Hepatocyte (in vitro differentiated cells): ENCODE measurements around the gene KCNB1.

Experiments
- EZH2 ChIP-seq: fragments of 200-600 bp; sonication (generic); IDR thresholded peaks from 2 replicates; pipeline ENCODE4 v1.6.1; 2016; ENCODE audit warnings: antibody characterized with exemption, mild to moderate bottlenecking, borderline replicate concordance
- TF ChIP-seq, protein P1 (sequence below): fragments of 200-600 bp; sonication (generic); IDR thresholded peaks from 2 replicates; pipeline ENCODE4 v1.5.1; 2016; ENCODE audit warnings: antibody characterized with exemption, mild to moderate bottlenecking; ENCODE audit not compliant: poor library complexity

GRCh38 chr20:49483018-49483695, 689 bp upstream of the KCNB1 start:
- peak; percentile 66 for TF ChIP-seq EZH2
- TF ChIP-seq, protein P1, sequence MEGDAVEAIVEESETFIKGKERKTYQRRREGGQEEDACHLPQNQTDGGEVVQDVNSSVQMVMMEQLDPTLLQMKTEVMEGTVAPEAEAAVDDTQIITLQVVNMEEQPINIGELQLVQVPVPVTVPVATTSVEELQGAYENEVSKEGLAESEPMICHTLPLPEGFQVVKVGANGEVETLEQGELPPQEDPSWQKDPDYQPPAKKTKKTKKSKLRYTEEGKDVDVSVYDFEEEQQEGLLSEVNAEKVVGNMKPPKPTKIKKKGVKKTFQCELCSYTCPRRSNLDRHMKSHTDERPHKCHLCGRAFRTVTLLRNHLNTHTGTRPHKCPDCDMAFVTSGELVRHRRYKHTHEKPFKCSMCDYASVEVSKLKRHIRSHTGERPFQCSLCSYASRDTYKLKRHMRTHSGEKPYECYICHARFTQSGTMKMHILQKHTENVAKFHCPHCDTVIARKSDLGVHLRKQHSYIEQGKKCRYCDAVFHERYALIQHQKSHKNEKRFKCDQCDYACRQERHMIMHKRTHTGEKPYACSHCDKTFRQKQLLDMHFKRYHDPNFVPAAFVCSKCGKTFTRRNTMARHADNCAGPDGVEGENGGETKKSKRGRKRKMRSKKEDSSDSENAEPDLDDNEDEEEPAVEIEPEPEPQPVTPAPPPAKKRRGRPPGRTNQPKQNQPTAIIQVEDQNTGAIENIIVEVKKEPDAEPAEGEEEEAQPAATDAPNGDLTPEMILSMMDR, result no peak
